ENCODE data around the gene RAPGEF6. TPM values are rescaled to one million over a fixed set of nuclear protein-coding genes. Genes with fewer than 3 reads are reported as not detected.

Gene RAPGEF6
- polyA plus RNA-seq, 1 donor from 2014 or later, result 121 TPM

- H3K4me3 ChIP-seq (ENCODE audit: low read length), result no peak overlapping the region
- TF ChIP-seq EP300 (conservative IDR thresholded peaks at IDR 0.05; ENCODE audit: poor library complexity, severe bottlenecking) (no peak), CTCF (IDR thresholded peaks at IDR 0.05; ENCODE audit: poor library complexity, severe bottlenecking) (no peak), REST (IDR thresholded peaks at IDR 0.05; ENCODE audit: borderline replicate concordance) (no peak), MXI1 (conservative IDR thresholded peaks at IDR 0.05; ENCODE audit: poor library complexity, severe bottlenecking) (no peak), RAD21 (conservative IDR thresholded peaks at IDR 0.05) (no peak), POLR2AphosphoS5 (IDR thresholded peaks at IDR 0.05) (no peak), TAF1 (IDR thresholded peaks at IDR 0.05; ENCODE audit: low read depth) (no peak), EZH2 (IDR thresholded peaks at IDR 0.05; ENCODE audit: borderline replicate concordance, insufficient read depth, low read length, poor library complexity, severe bottlenecking) (no peak)
- no peaks in the 10 kb centered on the region for H3K36me3 ChIP-seq (ENCODE audit: insufficient read depth, low read length)
- no peak overlapping the region for H2AFZ ChIP-seq (ENCODE audit: low read depth, low read length)
- no peaks in the 10 kb centered on the region for H3K79me2 ChIP-seq (replicated peaks; ENCODE audit: insufficient read depth, low read length)
- no peaks in the 10 kb centered on the region for H4K20me1 ChIP-seq (ENCODE audit: insufficient read depth)
- no peaks in the 10 kb centered on the region for H3K27me3 ChIP-seq (ENCODE audit: insufficient read depth, low read depth, low read length)
- no peaks in the 10 kb centered on the region for H3K9me2 ChIP-seq (ENCODE audit: insufficient read depth, low read length)
- no peak overlapping the region for H3K4me2 ChIP-seq (ENCODE audit: low read length)
- H3K27ac ChIP-seq (ENCODE audit: low read length), result no peak overlapping the region
- H3F3A ChIP-seq (ENCODE audit: insufficient read depth, low read length, poor library complexity, severe bottlenecking), result no peaks in the 10 kb centered on the region
- no peak overlapping the region for H3K9ac ChIP-seq (ENCODE audit: low read length)
- H3K9me3 ChIP-seq (ENCODE audit: low read length), result no peaks in the 10 kb centered on the region
Measured at GRCh38 chr5:131641494-131641893, 6.5 kb upstream of the RAPGEF6 start.

GRCh38 chr5:131640043-131640856 is 5.2 kb upstream of the RAPGEF6 start:
- Histone ChIP-seq H3K9ac (ENCODE audit: low read length) (no peak overlapping the region), H3K27me3 (ENCODE audit: insufficient read depth, low read depth, low read length) (no peaks in the 10 kb centered on the region), H3K9me3 (ENCODE audit: low read length) (no peaks in the 10 kb centered on the region), H3K4me2 (ENCODE audit: low read length) (no peak overlapping the region), H4K20me1 (ENCODE audit: insufficient read depth) (no peaks in the 10 kb centered on the region), H3K36me3 (ENCODE audit: insufficient read depth, low read length) (no peaks in the 10 kb centered on the region), H3K27ac (ENCODE audit: low read length) (no peak overlapping the region), H3K4me3 (ENCODE audit: low read length) (no peak overlapping the region), H3F3A (ENCODE audit: insufficient read depth, low read length, poor library complexity, severe bottlenecking) (peaks cover 8% of the 10 kb centered on the region), H3K9me2 (ENCODE audit: insufficient read depth, low read length) (no peaks in the 10 kb centered on the region), H3K79me2 (replicated peaks; ENCODE audit: insufficient read depth, low read length) (no peaks in the 10 kb centered on the region), H2AFZ (ENCODE audit: low read depth, low read length) (no peak overlapping the region)
- TF ChIP-seq TAF1 (IDR thresholded peaks at IDR 0.05; ENCODE audit: low read depth), result no peak
- no peak for TF ChIP-seq MXI1 (conservative IDR thresholded peaks at IDR 0.05; ENCODE audit: poor library complexity, severe bottlenecking)
- no peak for TF ChIP-seq REST (IDR thresholded peaks at IDR 0.05; ENCODE audit: borderline replicate concordance)
- no peak for TF ChIP-seq SMC3 (conservative IDR thresholded peaks at IDR 0.05; ENCODE audit: poor library complexity)
- TF ChIP-seq POLR2AphosphoS5 (IDR thresholded peaks at IDR 0.05), result no peak
- TF ChIP-seq EZH2 (IDR thresholded peaks at IDR 0.05; ENCODE audit: borderline replicate concordance, insufficient read depth, low read length, poor library complexity, severe bottlenecking), result no peak
- TF ChIP-seq EP300 (conservative IDR thresholded peaks at IDR 0.05; ENCODE audit: poor library complexity, severe bottlenecking), result no peak
- no peak for TF ChIP-seq CTCF (IDR thresholded peaks at IDR 0.05; ENCODE audit: poor library complexity, severe bottlenecking)
- TF ChIP-seq RAD21 (conservative IDR thresholded peaks at IDR 0.05), result no peak

Measured in neural cell (in vitro differentiated cells).